B cell (primary cell): Measurements from ENCODE around the gene SUCLG1. TPM values are rescaled to one million over a fixed set of nuclear protein-coding genes. Genes with fewer than 3 reads are reported as not detected.

ENCODE experiments used
- ATAC-seq: fragments of 200-7000 bp; cut with Tn5 transposase; one replicate; pipeline ENCODE4 v1.10.0; 2021; ENCODE audit warnings: low read depth, mild to moderate bottlenecking, moderate number of reproducible peaks, moderate library complexity
- CTCF ChIA-PET: fragments of 350-600 bp; sonication (Branson Sonifier 250); formaldehyde crosslinking; loops from one replicate; lab custom pipeline; 2021; ENCODE audit warnings: antibody characterized with exemption, inconsistent platforms; lab: Charles Lee
- POLR2A ChIA-PET: fragments of 350-600 bp; sonication (Branson Sonifier 250); formaldehyde crosslinking; loops from one replicate; lab custom pipeline; 2021; ENCODE audit warnings: antibody characterized with exemption; lab: Charles Lee
- DNase-seq: peaks from one replicate; pipeline ENCODE4 v3.0.0; 2013
- H2AFZ ChIP-seq: 2 replicates; pipeline ENCODE4 v1.6.1; 2012; ENCODE audit warnings: mild to moderate bottlenecking, low read depth, low read length; ENCODE audit not compliant: insufficient read depth, poor library complexity, severe bottlenecking
- H3K27ac ChIP-seq, 2 donors: 1 replicate in 1 of 2; 2 replicates in 1 of 2; pipeline ENCODE4 v1.5.1; 2012 to 2013; ENCODE audit warnings: low read length in 2 of 2, mild to moderate bottlenecking in 2 of 2, moderate library complexity in 1 of 2
- H3K27me3 ChIP-seq, 4 experiments: fragments of 200-600 bp in 1 of 4; sonication (generic) in 1 of 4; replicated peaks in 1 of 4; 1 replicate in 2 of 4; 2 replicates in 2 of 4; pipeline versions ENCODE4 v1.6.1 to v1.7.0; 2013 to 2016; ENCODE audit warnings: low read length in 3 of 4, mild to moderate bottlenecking in 2 of 4, mixed read lengths in 1 of 4, moderate library complexity in 1 of 4; ENCODE audit not compliant: insufficient read depth in 4 of 4, control insufficient read depth in 3 of 4; ENCODE audit errors: control extremely low read depth in 1 of 4
- H3K36me3 ChIP-seq, 2 experiments: replicated peaks in 1 of 2; 1 replicate in 1 of 2; 2 replicates in 1 of 2; pipeline versions ENCODE4 v1.6.1 to v1.7.1; 2013; ENCODE audit warnings: low read length in 1 of 2; ENCODE audit not compliant: insufficient read depth in 2 of 2, control insufficient read depth in 1 of 2; ENCODE audit errors: control extremely low read depth in 1 of 2, extremely low read depth in 1 of 2
- H3K4me1 ChIP-seq, 2 donors: fragments of 200-600 bp in 1 of 2; sonication (generic) in 1 of 2; 1 replicate in 1 of 2; 2 replicates in 1 of 2; pipeline versions ENCODE4 v1.5.1 to v1.6.1; 2013 to 2017; ENCODE audit warnings: low read length in 2 of 2; ENCODE audit not compliant: control insufficient read depth in 2 of 2, insufficient read depth in 2 of 2
- H3K4me2 ChIP-seq: replicated peaks from 2 replicates; pipeline ENCODE3; 2012; ENCODE audit warnings: mild to moderate bottlenecking, low read depth, low read length; ENCODE audit not compliant: poor library complexity, severe bottlenecking
- H3K4me3 ChIP-seq, 5 experiments: fragments of 200-600 bp in 1 of 5; sonication (generic) in 1 of 5; 1 replicate in 3 of 5; 2 replicates in 2 of 5; pipeline versions ENCODE4 v1.5.1 to v1.7.0; 2011 to 2016; ENCODE audit warnings: low read length in 4 of 5, mild to moderate bottlenecking in 4 of 5, low read depth in 2 of 5, control low read depth in 1 of 5, moderate library complexity in 1 of 5; ENCODE audit not compliant: insufficient read depth in 1 of 5; ENCODE audit errors: control extremely low read depth in 1 of 5, extremely low read depth in 1 of 5
- H3K79me2 ChIP-seq: fragments of 200-600 bp; sonication (generic); one replicate; pipeline ENCODE4 v1.6.0; 2016; ENCODE audit warnings: low read length; ENCODE audit not compliant: control insufficient read depth, insufficient read depth
- H3K9ac ChIP-seq: fragments of 200-600 bp; sonication (generic); 2 replicates; pipeline ENCODE4 v1.6.1; 2017; ENCODE audit warnings: mild to moderate bottlenecking, low read length, moderate library complexity
- H3K9me3 ChIP-seq, 3 donors: one replicate each; pipeline versions ENCODE4 v1.6.1 to v1.7.1; 2013; ENCODE audit warnings: low read length in 2 of 3; ENCODE audit not compliant: control insufficient read depth in 2 of 3, insufficient read depth in 1 of 3; ENCODE audit errors: control extremely low read depth in 1 of 3
- H4K20me1 ChIP-seq: 2 replicates; pipeline ENCODE4 v1.6.0; 2012; ENCODE audit warnings: mild to moderate bottlenecking, low read length; ENCODE audit not compliant: insufficient read depth, control insufficient read depth, poor library complexity, severe bottlenecking
- H3K27ac Mint-ChIP-seq: one replicate; pipeline ENCODE4 v1.8.0; 2021; ENCODE audit warnings: mixed read lengths
- H3K27me3 Mint-ChIP-seq: one replicate; pipeline ENCODE4 v1.8.0; 2021; ENCODE audit warnings: mixed read lengths
- H3K4me1 Mint-ChIP-seq: one replicate; pipeline ENCODE4 v1.8.0; 2021; ENCODE audit warnings: mixed read lengths
- H3K4me3 Mint-ChIP-seq: one replicate; pipeline ENCODE4 v1.8.0; 2021; ENCODE audit warnings: mixed read lengths
- H3K9me3 Mint-ChIP-seq: one replicate; pipeline ENCODE4 v1.8.0; 2022; ENCODE audit warnings: mixed read lengths; ENCODE audit not compliant: insufficient read depth
- EZH2 ChIP-seq: IDR thresholded peaks from 2 replicates; pipeline ENCODE4 v1.6.1; 2012; ENCODE audit warnings: borderline replicate concordance, low read depth, mild to moderate bottlenecking, moderate library complexity, low read length; ENCODE audit not compliant: insufficient read depth, poor library complexity, severe bottlenecking
- WGBS: methylation state at CpG from one replicate; pipeline ENCODE4 v1.1.5; 2013; ENCODE audit warnings: missing lambda C conversion rate; ENCODE audit not compliant: insufficient coverage; 5-methylcytosine and 5-hydroxymethylcytosine counted together
- intact Hi-C: fragments of 100-400 bp; cut with micrococcal nuclease; formaldehyde crosslinking; loops from one replicate; pipeline ENCODE4 v1.10.0; 2022
- polyA plus RNA-seq: library from polyadenylated mRNA; depleted of rRNA; stranded (reverse); fragments of >200 nt; gene quantifications from 2 replicates; pipeline ENCODE4 v1.2.3, GENCODE V29; 2012
- total RNA-seq, 2 donors: library from RNA; stranded (reverse); fragments of 120-200 nt in 1 of 2; gene quantifications; 1 replicate in 1 of 2; 2 replicates in 1 of 2; pipeline versions ENCODE4 v1.2.3 to v1.2.4, GENCODE V29; 2013 to 2022
- TF ChIP-seq, protein P1 (sequence below): fragments of 200-600 bp; IDR thresholded peaks from one replicate; pipeline ENCODE4 v1.8.0; 2022; ENCODE audit warnings: antibody characterized with exemption, mild to moderate bottlenecking

The SUCLG1 gene
- total and polyA plus RNA-seq, 2 donors (not counting 1 experiment from before 2014, with no cell fraction given), result 16.1 to 31.8 TPM

DNA sequence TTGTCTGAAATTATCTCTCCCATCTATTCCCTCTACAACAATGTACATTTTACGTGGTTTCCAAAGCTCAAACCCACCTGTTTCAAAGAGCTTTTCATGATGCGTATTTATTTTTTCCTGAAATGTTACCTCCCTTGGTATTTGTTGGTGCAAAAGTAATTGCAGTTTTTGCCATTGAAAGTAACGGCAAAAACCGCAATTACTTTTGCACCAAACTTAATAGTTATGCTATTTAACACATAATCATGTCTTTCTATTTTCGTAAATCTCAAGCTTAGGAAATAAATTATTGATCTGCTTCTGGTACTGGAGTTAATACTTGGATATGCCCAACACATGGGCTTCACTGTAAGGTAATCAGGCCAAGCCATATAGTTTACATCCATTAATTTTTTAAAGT, 85.2 kb downstream of the SUCLG1 start:
- Histone ChIP-seq H3K79me2 (no peaks in the 10 kb centered on the region), H3K4me2 (no peak overlapping the region), H4K20me1 (no peaks in the 10 kb centered on the region), H3K9ac (no peak overlapping the region), H3K27me3 (peaks cover 0 to 2% (median 0%) of the 10 kb centered on the region in 4 experiments), H3K4me1 (no peaks in the 10 kb centered on the region), H3K36me3 (no peaks in the 10 kb centered on the region), H2AFZ (no peak overlapping the region), H3K27ac (no peak overlapping the region), H3K4me3 (no peak overlapping the region), H3K9me3 (peaks cover 0 to 4% (median 0%) of the 10 kb centered on the region in 3 donors)
- TF ChIP-seq, protein P1, sequence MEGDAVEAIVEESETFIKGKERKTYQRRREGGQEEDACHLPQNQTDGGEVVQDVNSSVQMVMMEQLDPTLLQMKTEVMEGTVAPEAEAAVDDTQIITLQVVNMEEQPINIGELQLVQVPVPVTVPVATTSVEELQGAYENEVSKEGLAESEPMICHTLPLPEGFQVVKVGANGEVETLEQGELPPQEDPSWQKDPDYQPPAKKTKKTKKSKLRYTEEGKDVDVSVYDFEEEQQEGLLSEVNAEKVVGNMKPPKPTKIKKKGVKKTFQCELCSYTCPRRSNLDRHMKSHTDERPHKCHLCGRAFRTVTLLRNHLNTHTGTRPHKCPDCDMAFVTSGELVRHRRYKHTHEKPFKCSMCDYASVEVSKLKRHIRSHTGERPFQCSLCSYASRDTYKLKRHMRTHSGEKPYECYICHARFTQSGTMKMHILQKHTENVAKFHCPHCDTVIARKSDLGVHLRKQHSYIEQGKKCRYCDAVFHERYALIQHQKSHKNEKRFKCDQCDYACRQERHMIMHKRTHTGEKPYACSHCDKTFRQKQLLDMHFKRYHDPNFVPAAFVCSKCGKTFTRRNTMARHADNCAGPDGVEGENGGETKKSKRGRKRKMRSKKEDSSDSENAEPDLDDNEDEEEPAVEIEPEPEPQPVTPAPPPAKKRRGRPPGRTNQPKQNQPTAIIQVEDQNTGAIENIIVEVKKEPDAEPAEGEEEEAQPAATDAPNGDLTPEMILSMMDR, result no peak
- TF ChIP-seq EZH2, result no peak
- no peaks in the 10 kb centered on the region for H3K9me3 Mint-ChIP-seq
- ChIA-PET POLR2A (no interaction called here), CTCF (no interaction called here)
- peaks cover 22% of the 10 kb centered on the region for H3K27me3 Mint-ChIP-seq
- no peak for DNase-seq
- intact Hi-C loops, result no loop called here
- H3K27ac Mint-ChIP-seq, result no peak overlapping the region
- no CpG with 5 or more reads among the region's 5 CpGs for WGBS
- no peaks in the 10 kb centered on the region for H3K4me1 Mint-ChIP-seq
- no peak overlapping the region for H3K4me3 Mint-ChIP-seq
- ATAC-seq, result no peak

Other genes starting within 250 kb of the SUCLG1 start
- 1.9 TPM in 2 replicates for gene DNAH6, start 57.2 kb upstream of the SUCLG1 start, total RNA-seq
- gene DNAH6, start 57.2 kb upstream of the SUCLG1 start, polyA plus RNA-seq, result 0.01 and 0.30 TPM in 2 replicates